MCF 10A (cell line): Measurements from ENCODE around the gene S1PR2. TPM values are rescaled to one million over a fixed set of nuclear protein-coding genes. Genes with fewer than 3 reads are reported as not detected.

ENCODE experiments used
- BruUV-seq: library from RNA; stranded (reverse); fragments of 400-500 nt; replicated peaks from 2 replicates; lab custom pipeline; 2021; lab: Mats Ljungman, UMichigan
- CTCF ChIA-PET: fragments of 300-600 bp; sonication (Branson Sonifier 250); formaldehyde crosslinking; extraction: SDS; loops from one replicate; lab custom pipeline; 2021; ENCODE audit warnings: antibody characterized with exemption, inconsistent platforms; lab: Yijun Ruan, JAX
- POLR2A ChIA-PET: fragments of 300-600, 350-650 bp; sonication (Branson Sonifier 250); formaldehyde crosslinking; extraction: SDS; loops from one replicate; lab custom pipeline; 2020; ENCODE audit warnings: antibody characterized with exemption, inconsistent platforms; lab: Yijun Ruan, JAX
- DNase-seq: peaks from one replicate; pipeline ENCODE4 v3.0.0-alpha.2; 2018; ENCODE audit not compliant: unreplicated experiment
- H3K27ac Mint-ChIP-seq: one replicate; pipeline ENCODE4 v1.8.0; 2022; ENCODE audit warnings: mild to moderate bottlenecking, low read depth, mixed read lengths; ENCODE audit not compliant: unreplicated experiment
- H3K27me3 Mint-ChIP-seq: one replicate; pipeline ENCODE4 v1.8.0; 2022; ENCODE audit warnings: mixed read lengths; ENCODE audit not compliant: insufficient read depth, unreplicated experiment
- H3K36me3 Mint-ChIP-seq: one replicate; pipeline ENCODE4 v1.8.0; 2022; ENCODE audit warnings: mild to moderate bottlenecking, moderate library complexity, mixed read lengths; ENCODE audit not compliant: insufficient read depth, unreplicated experiment
- H3K4me1 Mint-ChIP-seq: one replicate; pipeline ENCODE4 v1.8.0; 2022; ENCODE audit warnings: mixed read lengths; ENCODE audit not compliant: insufficient read depth, unreplicated experiment
- H3K4me3 Mint-ChIP-seq: one replicate; pipeline ENCODE4 v1.8.0; 2022; ENCODE audit warnings: mild to moderate bottlenecking, moderate library complexity, mixed read lengths; ENCODE audit not compliant: unreplicated experiment
- H3K9me3 Mint-ChIP-seq: one replicate; pipeline ENCODE4 v1.8.0; 2022; ENCODE audit warnings: mixed read lengths; ENCODE audit not compliant: unreplicated experiment
- intact Hi-C: fragments of 100-400 bp; cut with micrococcal nuclease; formaldehyde crosslinking; loops from 2 replicates; pipeline ENCODE4 v1.14.1; 2022
- total RNA-seq: library from RNA; stranded (reverse); gene quantifications from 2 replicates; pipeline ENCODE4 v1.2.3, GENCODE V29; 2022
- TF ChIP-seq, protein P1 (sequence below): fragments of 200-600 bp; IDR thresholded peaks from one replicate; pipeline ENCODE4 v1.8.0; 2022; ENCODE audit warnings: antibody characterized with exemption, mild to moderate bottlenecking; ENCODE audit not compliant: unreplicated experiment

The S1PR2 gene
- total RNA-seq, 1 experiment from 2014 or later = 0.89 TPM

- DNase-seq = no peak
- peak overlapping the region; percentile 58 for H3K27ac Mint-ChIP-seq
- H3K36me3 Mint-ChIP-seq = peaks cover 6% of the 10 kb centered on the region
- intact Hi-C loops = no loop called here
- ChIA-PET POLR2A (interaction anchor here (0.6 kb wide), 1 partner anchor 28 kb away, joined by 3 read pairs; no protein-coding TSS in a partner anchor), CTCF (interaction anchor here (1.9 kb wide), 1 partner anchor 63 kb away, joined by 6 read pairs; no protein-coding TSS in a partner anchor)
- no peaks in the 10 kb centered on the region for H3K27me3 Mint-ChIP-seq
- no peak overlapping the region for H3K4me3 Mint-ChIP-seq
- H3K9me3 Mint-ChIP-seq = no peaks in the 10 kb centered on the region
- H3K4me1 Mint-ChIP-seq = no peaks in the 10 kb centered on the region
- TF ChIP-seq, protein P1, sequence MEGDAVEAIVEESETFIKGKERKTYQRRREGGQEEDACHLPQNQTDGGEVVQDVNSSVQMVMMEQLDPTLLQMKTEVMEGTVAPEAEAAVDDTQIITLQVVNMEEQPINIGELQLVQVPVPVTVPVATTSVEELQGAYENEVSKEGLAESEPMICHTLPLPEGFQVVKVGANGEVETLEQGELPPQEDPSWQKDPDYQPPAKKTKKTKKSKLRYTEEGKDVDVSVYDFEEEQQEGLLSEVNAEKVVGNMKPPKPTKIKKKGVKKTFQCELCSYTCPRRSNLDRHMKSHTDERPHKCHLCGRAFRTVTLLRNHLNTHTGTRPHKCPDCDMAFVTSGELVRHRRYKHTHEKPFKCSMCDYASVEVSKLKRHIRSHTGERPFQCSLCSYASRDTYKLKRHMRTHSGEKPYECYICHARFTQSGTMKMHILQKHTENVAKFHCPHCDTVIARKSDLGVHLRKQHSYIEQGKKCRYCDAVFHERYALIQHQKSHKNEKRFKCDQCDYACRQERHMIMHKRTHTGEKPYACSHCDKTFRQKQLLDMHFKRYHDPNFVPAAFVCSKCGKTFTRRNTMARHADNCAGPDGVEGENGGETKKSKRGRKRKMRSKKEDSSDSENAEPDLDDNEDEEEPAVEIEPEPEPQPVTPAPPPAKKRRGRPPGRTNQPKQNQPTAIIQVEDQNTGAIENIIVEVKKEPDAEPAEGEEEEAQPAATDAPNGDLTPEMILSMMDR = no peak
- no TSS peak for BruUV-seq
These were observed 43.8 kb downstream of the S1PR2 start for GRCh38 chr19:10187315-10187714.

GRCh38 chr19:10184636-10185035 is 46.5 kb downstream of the S1PR2 start:
- Mint-ChIP-seq H3K27me3 (no peaks in the 10 kb centered on the region), H3K27ac (no peak overlapping the region), H3K36me3 (peaks cover 24% of the 10 kb centered on the region), H3K9me3 (no peaks in the 10 kb centered on the region), H3K4me3 (no peak overlapping the region), H3K4me1 (no peaks in the 10 kb centered on the region)
- intact Hi-C loops = no loop called here
- BruUV-seq = no TSS peak
- DNase-seq = no peak
- ChIA-PET CTCF (interaction anchor here (0.6 to 1.3 kb wide), 2 partner anchors 75 to 401 kb away, joined by 4 read pairs; no protein-coding TSS in a partner anchor), POLR2A (no interaction called here)
- TF ChIP-seq, protein P1 = no peak

DNA sequence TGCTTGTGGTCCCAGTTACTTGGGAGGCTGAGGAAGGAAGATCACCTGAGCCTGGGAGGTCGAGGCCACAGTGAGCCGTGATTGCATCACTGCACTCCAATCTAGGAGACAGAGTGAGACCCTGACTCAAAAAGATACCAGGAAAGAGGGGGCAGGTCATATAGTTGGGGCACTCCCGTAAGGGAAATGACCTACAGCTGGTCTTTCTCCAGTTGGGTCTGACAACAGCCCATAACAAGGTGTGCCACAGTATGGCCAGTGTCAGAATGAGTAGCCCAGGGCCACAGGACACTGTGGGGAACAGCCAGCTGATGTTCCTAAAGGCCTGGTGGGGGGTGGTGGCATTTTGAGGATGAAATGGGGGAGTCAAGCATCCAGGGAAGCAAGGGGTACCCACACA is 47.2 kb downstream of the S1PR2 start:
- intact Hi-C loops = no loop called here
- H3K4me1 Mint-ChIP-seq = no peaks in the 10 kb centered on the region
- H3K27ac Mint-ChIP-seq = no peak overlapping the region
- no TSS peak for BruUV-seq
- ChIA-PET POLR2A (no interaction called here), CTCF (interaction anchor here (1.3 kb wide), 1 partner anchor 76 kb away, joined by 4 read pairs; no protein-coding TSS in a partner anchor)
- no peak for DNase-seq
- TF ChIP-seq, protein P1 = no peak
- no peaks in the 10 kb centered on the region for H3K9me3 Mint-ChIP-seq
- H3K4me3 Mint-ChIP-seq = no peak overlapping the region
- no peaks in the 10 kb centered on the region for H3K27me3 Mint-ChIP-seq
- H3K36me3 Mint-ChIP-seq = peaks cover 31% of the 10 kb centered on the region

GRCh38 chr19:10182847-10183246 is 48.3 kb downstream of the S1PR2 start:
- Mint-ChIP-seq H3K27me3 (no peaks in the 10 kb centered on the region), H3K9me3 (no peaks in the 10 kb centered on the region), H3K4me3 (no peak overlapping the region), H3K4me1 (no peaks in the 10 kb centered on the region), H3K36me3 (peaks cover 38% of the 10 kb centered on the region), H3K27ac (no peak overlapping the region)
- no TSS peak for BruUV-seq
- intact Hi-C loops = no loop called here
- ChIA-PET CTCF (no interaction called here), POLR2A (no interaction called here)
- DNase-seq = no peak
- TF ChIP-seq, protein P1 = no peak
